Right lung (tissue), 5 donors: ENCODE results near the gene NAB1. TPM values are rescaled to one million over a fixed set of nuclear protein-coding genes. Genes with fewer than 3 reads are reported as not detected.

Experiments
- DNase-seq, 2 donors: peaks; one replicate each; pipeline ENCODE4 v3.0.0-alpha.2; 2013
- polyA plus RNA-seq, 5 donors: library from polyadenylated mRNA; unstranded; fragments of 120-200 nt; gene quantifications; one replicate each; pipeline versions ENCODE4 v1.2.1 to v1.2.3, GENCODE V29; 2013; ENCODE audit warnings: inconsistent platforms in 1 of 5, low replicate concordance in 1 of 5; ENCODE audit not compliant: insufficient read length in 5 of 5, insufficient read depth in 1 of 5

NAB1 gene
- polyA plus RNA-seq, 5 donors, result 51.9 to 93.5 (median 86.1) TPM

GRCh38 chr2:190666895-190667294, 18.0 kb downstream of the NAB1 start:
- DNase-seq, result no peak

DNA sequence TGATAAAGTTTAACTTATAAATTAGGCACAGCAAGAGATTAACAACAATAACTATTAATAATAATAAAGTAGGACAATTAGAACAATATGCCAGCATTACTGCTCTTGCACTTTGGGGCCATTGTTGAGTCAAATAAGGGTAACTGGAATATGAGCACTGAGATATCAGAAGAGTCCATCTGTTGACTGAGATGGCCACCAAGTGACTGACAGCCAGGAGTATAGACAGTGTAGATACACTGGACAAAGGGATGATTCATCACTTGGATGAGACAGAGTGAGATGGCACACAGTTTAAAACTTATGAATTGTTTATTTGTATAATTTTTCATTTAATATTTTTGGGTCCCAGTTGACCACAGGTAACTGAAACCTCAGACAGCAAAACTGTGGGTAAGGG, 20.0 kb downstream of the NAB1 start:
- DNase-seq, result no peak

DNA sequence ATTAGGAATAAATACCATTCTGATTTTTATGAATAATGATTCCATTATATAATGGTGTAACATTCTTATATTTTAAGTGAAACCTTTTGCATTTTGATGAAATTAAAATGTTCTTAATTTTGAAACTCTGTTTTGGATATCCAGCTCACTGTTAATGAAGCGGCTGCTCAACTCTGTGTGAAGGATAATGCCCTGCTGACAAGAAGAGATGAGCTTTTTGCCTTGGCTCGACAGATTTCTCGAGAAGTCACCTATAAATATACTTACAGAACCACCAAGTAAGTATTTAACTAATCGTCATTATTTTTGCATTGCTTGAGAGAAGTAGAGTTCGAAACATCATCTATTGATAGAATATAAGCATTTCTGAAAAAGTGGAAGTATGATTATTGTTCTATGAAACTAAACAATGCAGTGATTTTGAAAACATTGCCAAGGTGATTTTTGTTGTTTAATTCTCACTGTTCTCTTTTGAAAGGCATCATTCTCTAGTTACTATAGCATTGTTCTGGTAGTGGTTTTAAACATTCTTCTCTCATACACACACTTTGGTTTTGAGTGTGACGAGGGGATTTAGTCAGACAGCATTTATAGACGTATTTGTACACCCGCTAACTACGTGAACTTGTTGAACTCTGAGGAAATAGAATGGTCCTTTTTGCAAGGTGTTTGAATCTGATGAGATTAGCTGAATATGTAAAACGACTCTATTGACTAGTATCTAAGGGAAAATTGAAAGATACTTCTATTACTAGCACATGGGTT, 21.5 kb downstream of the NAB1 start:
- DNase-seq, result no peak

- DNase-seq, result no peak
These were observed 26.2 kb downstream of the NAB1 start for GRCh38 chr2:190674966-190675650.

DNA sequence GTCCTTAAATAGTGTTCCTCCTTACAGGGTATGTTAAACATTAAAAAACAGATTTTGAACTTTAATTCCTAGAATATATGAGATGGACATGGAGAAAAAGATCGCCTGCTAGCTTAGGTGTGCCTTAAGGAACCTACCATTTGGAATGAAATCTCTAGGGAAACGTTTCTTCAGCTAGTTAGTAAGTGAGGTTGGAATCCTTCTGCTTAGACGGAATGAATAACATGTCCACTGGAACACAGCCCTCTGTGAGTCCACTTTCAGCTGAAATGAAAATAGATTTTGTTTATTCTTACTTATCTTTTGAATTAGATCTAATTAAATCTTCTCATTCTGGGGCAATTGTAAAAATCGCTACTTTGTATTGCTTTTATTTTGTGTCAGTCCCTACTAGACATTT, 28.4 kb downstream of the NAB1 start:
- DNase-seq, result no peak

GRCh38 chr2:190678444-190679162, 29.7 kb downstream of the NAB1 start:
- DNase-seq, result no peak

- DNase-seq, result no peak
These were observed 30.5 kb downstream of the NAB1 start for GRCh38 chr2:190679391-190679790.

GRCh38 chr2:190679813-190680591, 31.1 kb downstream of the NAB1 start:
- DNase-seq, result no peak

- no peak for DNase-seq
These were observed 33.3 kb downstream of the NAB1 start for GRCh38 chr2:190682168-190682567.

GRCh38 chr2:190683802-190684201, 34.9 kb downstream of the NAB1 start:
- DNase-seq, result no peak

GRCh38 chr2:190684931-190685330, 36.0 kb downstream of the NAB1 start:
- DNase-seq, result no peak

GRCh38 chr2:190685333-190685732, 36.5 kb downstream of the NAB1 start:
- DNase-seq, result no peak

DNA sequence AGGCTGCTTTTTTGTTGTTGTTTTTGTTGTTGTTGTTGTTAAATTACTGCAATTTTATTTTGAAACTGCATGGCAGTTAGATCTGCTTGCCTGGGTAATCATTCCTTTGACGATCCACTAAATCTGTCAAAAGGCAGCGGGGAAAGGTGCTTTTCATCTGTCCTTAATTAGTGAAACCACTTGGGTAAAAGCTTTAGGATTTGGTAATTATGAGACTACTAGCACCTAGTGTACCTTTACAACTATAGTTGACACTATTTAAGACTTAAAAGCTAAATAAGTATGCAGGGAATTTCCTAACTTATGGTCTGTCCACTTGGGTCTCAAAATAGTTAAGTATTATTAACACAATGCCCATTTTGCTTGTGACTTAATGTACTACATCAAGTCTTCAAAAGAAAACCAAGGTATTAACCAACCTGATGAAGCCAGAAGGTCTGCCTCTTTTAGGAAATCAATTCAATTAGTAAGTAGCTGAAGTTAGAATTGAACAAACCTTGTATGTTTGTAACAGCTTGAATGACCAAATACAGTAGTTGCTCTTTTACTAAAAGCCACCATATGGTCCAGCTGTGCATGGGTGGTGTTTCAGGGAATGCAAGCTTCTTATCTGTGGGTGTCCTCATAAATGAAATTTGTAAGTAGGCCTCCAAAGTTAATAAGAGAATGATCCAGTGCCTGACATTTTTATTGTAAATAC, 44.8 kb downstream of the NAB1 start:
- DNase-seq, result no peak

DNA sequence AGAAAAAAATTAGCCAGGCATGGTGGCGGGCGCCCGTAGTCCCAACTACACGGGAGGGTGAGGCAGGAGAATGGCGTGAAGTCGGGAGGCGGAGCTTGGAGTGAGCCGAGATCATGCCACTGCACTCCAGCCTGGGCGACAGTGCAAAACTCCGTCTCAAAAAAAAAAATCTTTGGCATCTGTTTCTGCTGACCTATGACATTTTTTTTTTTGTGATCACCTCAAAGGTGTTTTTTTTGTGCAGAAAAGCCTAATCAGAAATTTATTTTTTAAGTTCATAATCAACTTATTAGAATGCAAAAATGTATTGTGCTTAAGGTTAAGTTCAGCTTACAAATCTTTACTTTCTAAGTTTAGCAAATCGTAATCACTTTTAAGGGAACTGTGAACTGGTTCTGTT, 45.6 kb downstream of the NAB1 start:
- DNase-seq, result no peak

DNA sequence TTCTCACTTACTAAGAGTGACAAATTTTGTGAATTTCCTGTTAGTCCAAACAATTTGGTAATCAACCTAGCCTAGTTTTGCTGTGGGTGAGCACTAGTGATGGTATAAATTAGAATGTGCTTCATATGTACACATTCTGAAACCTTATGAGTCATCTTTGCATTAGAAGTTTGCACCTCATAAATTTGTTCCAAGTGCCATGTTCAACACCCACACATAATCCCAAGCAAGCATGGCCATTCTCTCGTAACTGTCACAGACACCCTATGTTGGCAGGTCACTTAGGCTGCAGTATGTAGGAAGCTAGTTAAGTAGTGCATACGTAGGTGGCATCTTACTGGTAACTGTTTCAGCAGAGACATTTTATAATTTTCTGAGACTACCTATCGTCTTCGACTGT, 46.9 kb downstream of the NAB1 start:
- DNase-seq, result no peak

DNA sequence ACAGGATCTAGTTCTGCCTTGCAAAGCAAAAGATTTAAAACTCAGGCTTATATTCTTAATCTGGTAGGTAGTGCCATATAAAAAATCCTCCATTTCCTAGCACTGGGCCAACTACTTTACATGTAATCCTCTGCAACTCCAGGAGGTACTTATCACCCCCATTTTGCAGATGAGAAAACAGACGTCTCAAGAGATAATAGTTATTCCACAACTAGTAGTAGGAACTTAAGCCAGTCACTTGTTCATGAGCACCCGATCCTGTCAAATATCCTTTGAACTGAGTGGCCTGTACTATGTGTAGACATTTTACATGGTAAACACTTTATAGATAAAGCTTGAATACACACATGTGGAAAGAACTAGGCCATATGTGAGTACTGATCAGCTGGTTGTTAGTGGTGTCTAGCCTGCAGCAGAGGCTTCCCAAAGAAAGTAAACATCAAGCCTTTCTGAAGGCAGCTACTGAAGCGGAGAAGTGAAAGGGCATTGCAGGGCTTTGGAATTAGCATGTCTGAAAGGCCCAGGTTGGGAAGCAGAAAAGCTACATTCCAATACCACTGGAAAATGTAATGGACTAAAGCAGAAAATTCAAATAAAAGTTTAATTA, 48.0 kb downstream of the NAB1 start:
- DNase-seq, result no peak

DNA sequence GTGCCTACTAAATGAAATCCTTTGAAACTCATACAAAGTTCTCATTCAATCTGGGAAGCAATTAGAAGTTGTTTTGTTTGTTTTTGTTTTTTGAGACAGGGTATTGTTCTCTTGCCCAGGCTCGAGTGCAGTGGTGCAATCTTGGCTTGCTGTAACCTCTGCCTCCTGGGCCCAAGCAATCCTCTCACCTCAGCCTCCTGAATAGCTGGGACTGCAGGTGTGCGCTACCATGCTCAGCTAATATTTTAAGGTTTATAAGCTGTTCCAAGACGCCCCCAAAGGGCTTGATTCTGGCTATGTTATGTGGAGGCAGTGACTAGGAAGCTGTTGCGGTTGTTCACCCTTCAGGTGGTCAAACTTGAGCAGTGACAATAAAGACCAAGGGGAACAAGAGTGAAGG, 48.5 kb downstream of the NAB1 start:
- no peak for DNase-seq

GRCh38 chr2:190698895-190699294, 50.0 kb downstream of the NAB1 start:
- DNase-seq, result no peak

DNA sequence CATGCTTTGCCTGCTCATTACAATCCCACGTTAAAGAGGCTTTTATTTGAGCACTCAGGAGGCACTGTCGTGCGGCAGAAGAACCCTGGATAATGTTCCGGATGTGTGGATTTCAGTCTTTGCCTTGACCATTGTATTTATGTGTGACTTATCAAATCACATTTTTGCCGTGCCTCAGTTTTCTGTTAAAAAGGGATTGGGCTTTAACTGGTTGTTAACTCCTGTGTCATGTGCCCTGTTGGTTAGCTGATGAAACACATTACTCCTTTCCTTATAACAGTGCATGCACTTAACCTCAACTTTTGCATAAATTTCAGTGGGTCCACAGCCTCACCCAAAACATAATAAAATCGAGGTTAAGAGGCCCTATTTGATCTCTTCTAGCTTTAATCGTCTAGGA, 52.7 kb downstream of the NAB1 start:
- no peak for DNase-seq

- no peak for DNase-seq
These were observed 56.4 kb downstream of the NAB1 start for GRCh38 chr2:190705280-190705679.

GRCh38 chr2:190707726-190708125, 58.8 kb downstream of the NAB1 start:
- no peak for DNase-seq
